GM23338 (cell line): ENCODE measurements around the gene NOL12.

Experiments used
- CREB1 ChIP-seq: fragments of 250-450 bp; sonication (Bioruptor Pico); IDR thresholded peaks from 2 replicates; pipeline ENCODE4 v1.5.0; 2020; ENCODE audit warnings: low read depth, mild to moderate bottlenecking, moderate library complexity
- CTCF ChIP-seq, 2 experiments: fragments of 200-600 bp in 1 of 2; sonication (generic) in 1 of 2; conservative IDR thresholded peaks; 2 replicates each; pipeline versions ENCODE4 v1.5.1 to v1.6.1; 2016 to 2017; ENCODE audit warnings: antibody characterized with exemption in 2 of 2, low read depth in 2 of 2, mild to moderate bottlenecking in 2 of 2, moderate library complexity in 1 of 2
- EZH2 ChIP-seq: fragments of 200-600 bp; sonication (generic); IDR thresholded peaks from one replicate; pipeline ENCODE4 v1.8.0; 2017; ENCODE audit warnings: antibody characterized with exemption, mild to moderate bottlenecking, low read depth; ENCODE audit not compliant: unreplicated experiment
- EZH2phosphoT487 ChIP-seq: fragments of 200-600 bp; sonication (generic); IDR thresholded peaks from one replicate; pipeline ENCODE4 v1.8.1; 2018; ENCODE audit warnings: antibody characterized with exemption; ENCODE audit not compliant: unreplicated experiment
- JUNB ChIP-seq: IDR thresholded peaks from one replicate; pipeline ENCODE4 v1.6.1; 2016; ENCODE audit warnings: antibody characterized with exemption; ENCODE audit not compliant: unreplicated experiment
- POLR2AphosphoS5 ChIP-seq: IDR thresholded peaks from 2 replicates; pipeline ENCODE4 v1.6.1; 2016; ENCODE audit warnings: antibody characterized with exemption, low read depth
- STAT1 ChIP-seq: IDR thresholded peaks from one replicate; pipeline ENCODE4 v1.6.1; 2016; ENCODE audit warnings: antibody characterized with exemption; ENCODE audit not compliant: unreplicated experiment
- ZNF114 ChIP-seq: fragments of 250-450 bp; sonication (Bioruptor Pico); IDR thresholded peaks from 2 replicates; pipeline ENCODE4 v1.5.0; 2020; ENCODE audit warnings: mild to moderate bottlenecking, moderate library complexity
- TF ChIP-seq, protein P1 (sequence below): IDR thresholded peaks from one replicate; pipeline ENCODE4 v1.6.1; 2018; ENCODE audit warnings: antibody characterized with exemption; ENCODE audit not compliant: unreplicated experiment
- TF ChIP-seq, protein P2 (sequence below): IDR thresholded peaks from 2 replicates; pipeline ENCODE4 v1.6.1; 2016; ENCODE audit warnings: antibody characterized with exemption

- TF ChIP-seq CTCF (conservative IDR thresholded peaks at IDR 0.05; ENCODE audit: low read depth in 2 of 2) (no peak), EZH2 (no peak), POLR2AphosphoS5 (no peak), CREB1 (CRISPR knock-in tag) (no peak), JUNB (no peak), ZNF114 (CRISPR knock-in tag) (no peak), EZH2phosphoT487 (no peak), STAT1 (no peak)
- TF ChIP-seq, protein P1, sequence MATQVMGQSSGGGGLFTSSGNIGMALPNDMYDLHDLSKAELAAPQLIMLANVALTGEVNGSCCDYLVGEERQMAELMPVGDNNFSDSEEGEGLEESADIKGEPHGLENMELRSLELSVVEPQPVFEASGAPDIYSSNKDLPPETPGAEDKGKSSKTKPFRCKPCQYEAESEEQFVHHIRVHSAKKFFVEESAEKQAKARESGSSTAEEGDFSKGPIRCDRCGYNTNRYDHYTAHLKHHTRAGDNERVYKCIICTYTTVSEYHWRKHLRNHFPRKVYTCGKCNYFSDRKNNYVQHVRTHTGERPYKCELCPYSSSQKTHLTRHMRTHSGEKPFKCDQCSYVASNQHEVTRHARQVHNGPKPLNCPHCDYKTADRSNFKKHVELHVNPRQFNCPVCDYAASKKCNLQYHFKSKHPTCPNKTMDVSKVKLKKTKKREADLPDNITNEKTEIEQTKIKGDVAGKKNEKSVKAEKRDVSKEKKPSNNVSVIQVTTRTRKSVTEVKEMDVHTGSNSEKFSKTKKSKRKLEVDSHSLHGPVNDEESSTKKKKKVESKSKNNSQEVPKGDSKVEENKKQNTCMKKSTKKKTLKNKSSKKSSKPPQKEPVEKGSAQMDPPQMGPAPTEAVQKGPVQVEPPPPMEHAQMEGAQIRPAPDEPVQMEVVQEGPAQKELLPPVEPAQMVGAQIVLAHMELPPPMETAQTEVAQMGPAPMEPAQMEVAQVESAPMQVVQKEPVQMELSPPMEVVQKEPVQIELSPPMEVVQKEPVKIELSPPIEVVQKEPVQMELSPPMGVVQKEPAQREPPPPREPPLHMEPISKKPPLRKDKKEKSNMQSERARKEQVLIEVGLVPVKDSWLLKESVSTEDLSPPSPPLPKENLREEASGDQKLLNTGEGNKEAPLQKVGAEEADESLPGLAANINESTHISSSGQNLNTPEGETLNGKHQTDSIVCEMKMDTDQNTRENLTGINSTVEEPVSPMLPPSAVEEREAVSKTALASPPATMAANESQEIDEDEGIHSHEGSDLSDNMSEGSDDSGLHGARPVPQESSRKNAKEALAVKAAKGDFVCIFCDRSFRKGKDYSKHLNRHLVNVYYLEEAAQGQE, result no peak
- TF ChIP-seq, protein P2, sequence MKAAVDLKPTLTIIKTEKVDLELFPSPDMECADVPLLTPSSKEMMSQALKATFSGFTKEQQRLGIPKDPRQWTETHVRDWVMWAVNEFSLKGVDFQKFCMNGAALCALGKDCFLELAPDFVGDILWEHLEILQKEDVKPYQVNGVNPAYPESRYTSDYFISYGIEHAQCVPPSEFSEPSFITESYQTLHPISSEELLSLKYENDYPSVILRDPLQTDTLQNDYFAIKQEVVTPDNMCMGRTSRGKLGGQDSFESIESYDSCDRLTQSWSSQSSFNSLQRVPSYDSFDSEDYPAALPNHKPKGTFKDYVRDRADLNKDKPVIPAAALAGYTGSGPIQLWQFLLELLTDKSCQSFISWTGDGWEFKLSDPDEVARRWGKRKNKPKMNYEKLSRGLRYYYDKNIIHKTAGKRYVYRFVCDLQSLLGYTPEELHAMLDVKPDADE, result no peak
Measured at GRCh38 chr22:37659897-37660708, 26.0 kb upstream of the NOL12 start.
